ENCODE measurements around the gene ADAMTS3. TPM values are rescaled to one million over a fixed set of nuclear protein-coding genes. Genes with fewer than 3 reads are reported as not detected.

ADAMTS3 gene
- total and polyA plus RNA-seq, 2 experiments from 2014 or later = 1.2 to 3.7 TPM

- no peak for TF ChIP-seq EZH2 (IDR thresholded peaks at IDR 0.05; ENCODE audit: low read depth, unreplicated experiment)
- TF ChIP-seq POLR2AphosphoS5 (IDR thresholded peaks at IDR 0.05; ENCODE audit: low read depth) = no peak
- TF ChIP-seq STAT1 (IDR thresholded peaks at IDR 0.05; ENCODE audit: unreplicated experiment) = no peak
- no peak for TF ChIP-seq ETS1 (IDR thresholded peaks at IDR 0.05)
- TF ChIP-seq ZNF331 (CRISPR knock-in tag; IDR thresholded peaks at IDR 0.05; ENCODE audit: low read depth) = no peak
- TF ChIP-seq JUNB (IDR thresholded peaks at IDR 0.05; ENCODE audit: unreplicated experiment) = no peak
- no peak for TF ChIP-seq ZNF114 (CRISPR knock-in tag; IDR thresholded peaks at IDR 0.05)
Measured at GRCh38 chr4:72613959-72614358, 44.9 kb upstream of the ADAMTS3 start (continued).

GRCh38 chr4:72606751-72607150 lies 37.7 kb upstream of the ADAMTS3 start:
- H3K27ac Mint-ChIP-seq = no peak overlapping the region
- DNase-seq (ENCODE audit: low spot score) = no peak
- Histone ChIP-seq H3K9me2 (ENCODE audit: insufficient read depth) (peaks cover 4% of the 10 kb centered on the region; the same call in 1 of the 2 replicates), H4K20me1 (replicated peaks; ENCODE audit: insufficient read depth) (no peaks in the 10 kb centered on the region), H3K4me1 (ENCODE audit: insufficient read depth) (no peaks in the 10 kb centered on the region), H3K79me2 (replicated peaks; ENCODE audit: insufficient read depth) (no peaks in the 10 kb centered on the region), H3K27ac (ENCODE audit: low read depth) (no peak overlapping the region), H2AFZ (no peak overlapping the region), H3K4me3 (no peak overlapping the region), H3K27me3 (ENCODE audit: insufficient read depth) (no peaks in the 10 kb centered on the region), H3F3A (replicated peaks; ENCODE audit: low read depth) (no peaks in the 10 kb centered on the region), H3K4me2 (no peak overlapping the region), H3K36me3 (ENCODE audit: insufficient read depth) (0 out of 2 replicates have a peak, but pooled peaks cover 6% of the 10 kb centered on the region)
- H3K4me1 Mint-ChIP-seq = no peaks in the 10 kb centered on the region
- peaks cover 4% of the 10 kb centered on the region for H3K27me3 Mint-ChIP-seq (ENCODE audit: insufficient read depth, low read depth, poor library complexity)
- ATAC-seq = no peak
- TF ChIP-seq ETS1 (IDR thresholded peaks at IDR 0.05) (no peak), JUNB (IDR thresholded peaks at IDR 0.05; ENCODE audit: unreplicated experiment) (no peak), POLR2AphosphoS5 (IDR thresholded peaks at IDR 0.05; ENCODE audit: low read depth) (no peak), ZNF331 (CRISPR knock-in tag; IDR thresholded peaks at IDR 0.05; ENCODE audit: low read depth) (no peak), ZNF462 (CRISPR knock-in tag; IDR thresholded peaks at IDR 0.05) (no peak), EZH2phosphoT487 (IDR thresholded peaks at IDR 0.05; ENCODE audit: unreplicated experiment) (no peak)
- peaks cover 27% of the 10 kb centered on the region for H3K9me3 Mint-ChIP-seq
- no peak overlapping the region for H3K4me3 Mint-ChIP-seq
- peaks cover 21% of the 10 kb centered on the region for H3K36me3 Mint-ChIP-seq (ENCODE audit: low read depth)
